Measurements from ENCODE around the gene TTC9B.

TTC9B gene

GRCh38 chr19:40232949-40233810, 15.0 kb upstream of the TTC9B start:
- H3K27ac ChIP-seq, result no peak overlapping the region
- TF ChIP-seq ZFX (IDR thresholded peaks at IDR 0.05; ENCODE audit: borderline replicate concordance) (no peak), CTCF (IDR thresholded peaks at IDR 0.05) (no peak)

GRCh38 chr19:40232479-40232878, 14.3 kb upstream of the TTC9B start:
- TF ChIP-seq ZFX (IDR thresholded peaks at IDR 0.05; ENCODE audit: borderline replicate concordance), result no peak
- TF ChIP-seq CTCF (IDR thresholded peaks at IDR 0.05), result no peak
- H3K27ac ChIP-seq, result no peak overlapping the region

DNA sequence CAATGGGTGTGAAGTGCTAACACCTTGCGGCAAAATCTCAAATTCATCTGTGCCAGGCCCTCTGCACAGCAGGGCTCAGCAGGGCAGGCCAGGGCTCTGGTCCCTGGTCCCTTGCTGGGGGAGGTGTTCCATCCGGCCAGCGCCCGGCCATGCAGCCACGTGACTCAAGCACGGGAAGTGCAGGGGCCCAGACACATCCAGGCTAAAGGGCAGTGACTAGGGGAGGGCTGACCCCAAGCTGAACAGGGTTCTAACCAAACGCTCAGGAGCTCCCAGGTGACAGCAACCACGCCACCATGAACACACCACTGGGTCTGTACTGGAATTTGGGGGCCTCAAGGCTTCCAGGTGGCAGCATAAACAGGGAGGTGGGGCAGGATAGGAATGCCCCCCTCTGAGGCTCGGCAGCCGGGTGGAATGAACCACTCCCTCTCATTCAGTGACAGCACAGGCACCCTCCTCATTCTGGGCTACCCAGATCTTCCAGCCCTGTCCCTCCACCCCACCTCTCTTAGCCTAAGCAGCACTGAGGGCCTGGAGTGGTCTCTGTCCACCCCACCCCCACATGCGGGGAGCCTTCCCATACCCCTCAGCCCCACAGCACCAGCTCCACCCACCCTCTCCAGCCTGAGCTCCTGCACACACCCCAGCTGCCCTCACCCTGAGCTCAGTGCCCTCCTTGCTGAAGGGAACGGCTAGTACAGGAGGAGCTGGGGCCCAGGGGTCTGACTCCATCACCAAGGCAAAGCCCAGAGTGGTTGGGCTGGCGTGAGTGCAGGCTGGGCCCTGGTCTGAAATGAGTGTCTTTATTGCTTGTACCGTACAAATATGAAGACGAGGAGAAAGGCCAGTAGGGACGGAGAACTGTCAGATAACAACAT, 13.6 kb upstream of the TTC9B start:
- H3K27ac ChIP-seq, result 0 out of 2 replicates have a peak overlapping the region, but pooled peaks have one; percentile 10
- TF ChIP-seq CTCF (IDR thresholded peaks at IDR 0.05) (no peak), ZFX (IDR thresholded peaks at IDR 0.05; ENCODE audit: borderline replicate concordance) (no peak)

- 0 out of 2 replicates have a peak overlapping the region, but pooled peaks have one; percentile 10 for H3K27ac ChIP-seq
Observed at GRCh38 chr19:40231057-40231456, 12.9 kb upstream of the TTC9B start.

GRCh38 chr19:40229926-40230417, 11.8 kb upstream of the TTC9B start:
- TF ChIP-seq ZFX (IDR thresholded peaks at IDR 0.05; ENCODE audit: borderline replicate concordance) (no peak), CTCF (IDR thresholded peaks at IDR 0.05) (no peak)
- H3K27ac ChIP-seq, result 0 out of 2 replicates have a peak overlapping the region, but pooled peaks have one; percentile 7

More at GRCh38 chr19:40231057-40231456, 12.9 kb upstream of the TTC9B start:
- no peak for TF ChIP-seq ZFX (IDR thresholded peaks at IDR 0.05; ENCODE audit: borderline replicate concordance)

DNA sequence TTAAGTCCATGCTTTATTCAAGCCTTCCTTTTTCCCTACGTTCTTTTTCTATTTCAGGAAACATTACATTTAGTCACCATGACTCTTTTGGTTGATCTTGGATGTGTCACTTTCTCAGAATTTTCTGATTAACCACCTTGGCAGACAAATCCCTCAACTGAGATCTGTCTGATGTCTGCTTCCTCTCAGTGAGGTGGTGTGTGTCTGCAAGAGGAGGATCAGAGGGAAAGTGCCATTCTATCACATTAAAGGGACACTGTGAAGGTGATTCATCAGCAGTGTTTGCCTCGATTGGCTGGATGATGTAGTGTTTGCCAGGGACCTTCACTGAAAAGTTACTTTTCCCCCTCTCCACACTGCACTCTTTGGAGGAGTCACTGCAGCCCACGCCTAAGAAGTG, 11.3 kb upstream of the TTC9B start:
- H3K27ac ChIP-seq, result 0 out of 2 replicates have a peak overlapping the region, but pooled peaks have one; percentile 7
- TF ChIP-seq ZFX (IDR thresholded peaks at IDR 0.05; ENCODE audit: borderline replicate concordance), result no peak
- no peak for TF ChIP-seq CTCF (IDR thresholded peaks at IDR 0.05)

DNA sequence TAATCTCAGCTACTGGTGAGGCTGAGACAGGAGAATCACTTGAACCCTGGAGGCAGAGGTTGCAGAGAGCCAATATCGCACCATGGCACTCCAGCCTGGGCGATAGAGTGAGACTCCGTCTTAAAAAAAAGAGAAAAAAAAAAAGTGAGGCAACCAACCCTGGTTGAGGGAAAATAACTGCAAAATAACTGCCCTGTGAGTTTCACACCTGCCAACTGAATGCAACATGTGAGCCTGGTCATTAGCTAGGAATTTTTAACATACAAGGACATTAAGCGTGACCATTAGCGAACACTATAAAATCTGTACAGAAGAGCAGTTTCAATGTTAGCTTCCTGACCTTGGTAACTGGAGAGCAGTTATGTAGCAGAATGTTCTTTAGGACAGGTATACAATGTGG, 10.7 kb upstream of the TTC9B start:
- 0 out of 2 replicates have a peak overlapping the region, but pooled peaks have one; percentile 7 for H3K27ac ChIP-seq
- TF ChIP-seq ZFX (IDR thresholded peaks at IDR 0.05; ENCODE audit: borderline replicate concordance), result no peak
- no peak for TF ChIP-seq CTCF (IDR thresholded peaks at IDR 0.05)
